Liver (tissue), 9 donors: ENCODE measurements around the gene RAP1B. TPM values are rescaled to one million over a fixed set of nuclear protein-coding genes. Genes with fewer than 3 reads are reported as not detected.

Experiments used
- DNase-seq: peaks from one replicate; pipeline ENCODE4 v3.0.0-alpha.2; 2017; ENCODE audit warnings: low spot score
- H3K27ac ChIP-seq, 2 donors: one replicate each; pipeline ENCODE4 v1.7.0; 2013; ENCODE audit warnings: inconsistent platforms in 2 of 2, low read length in 2 of 2, control low read depth in 1 of 2, low read depth in 1 of 2, mild to moderate bottlenecking in 1 of 2
- H3K27me3 ChIP-seq, 4 donors: one replicate each; pipeline versions ENCODE4 v1.6.1 to v1.7.0; 2013; ENCODE audit warnings: low read length in 3 of 4, inconsistent platforms in 1 of 4, mild to moderate bottlenecking in 1 of 4, moderate library complexity in 1 of 4; ENCODE audit not compliant: control insufficient read depth in 4 of 4, insufficient read depth in 4 of 4
- H3K36me3 ChIP-seq, 4 donors: one replicate each; pipeline versions ENCODE4 v1.6.1 to v1.7.0; 2013; ENCODE audit warnings: low read length in 3 of 4, mild to moderate bottlenecking in 3 of 4, low read depth in 1 of 4, moderate library complexity in 1 of 4; ENCODE audit not compliant: control insufficient read depth in 4 of 4, insufficient read depth in 3 of 4
- H3K4me1 ChIP-seq, 4 donors: one replicate each; pipeline versions ENCODE4 v1.6.1 to v1.7.0; 2013; ENCODE audit warnings: low read length in 3 of 4, mild to moderate bottlenecking in 3 of 4, moderate library complexity in 1 of 4; ENCODE audit not compliant: control insufficient read depth in 4 of 4, insufficient read depth in 4 of 4
- H3K4me3 ChIP-seq, 3 donors: one replicate each; pipeline versions ENCODE4 v1.6.1 to v1.7.0; 2013; ENCODE audit warnings: low read length in 3 of 3, control low read depth in 1 of 3, low read depth in 1 of 3, mild to moderate bottlenecking in 1 of 3
- H3K9ac ChIP-seq, 2 donors: one replicate each; pipeline ENCODE4 v1.7.0; 2013; ENCODE audit warnings: low read length in 2 of 2, mild to moderate bottlenecking in 2 of 2, moderate library complexity in 2 of 2, control low read depth in 1 of 2, low read depth in 1 of 2
- H3K9me3 ChIP-seq, 4 donors: one replicate each; pipeline versions ENCODE4 v1.6.1 to v1.7.0; 2013; ENCODE audit warnings: low read length in 3 of 4; ENCODE audit not compliant: control insufficient read depth in 4 of 4
- EGR1 ChIP-seq, 2 donors: IDR thresholded peaks; 2 replicates each; pipeline ENCODE4 v1.6.1; 2016 to 2018; ENCODE audit warnings: antibody characterized with exemption in 2 of 2, low read depth in 2 of 2
- FOXA1 ChIP-seq: IDR thresholded peaks from 2 replicates; pipeline ENCODE4 v1.6.1; 2016; ENCODE audit warnings: antibody characterized with exemption
- FOXA2 ChIP-seq: IDR thresholded peaks from 2 replicates; pipeline ENCODE4 v1.6.1; 2016; ENCODE audit warnings: antibody characterized with exemption
- GABPA ChIP-seq, 2 donors: IDR thresholded peaks in 1 of 2; conservative IDR thresholded peaks in 1 of 2; 2 replicates each; pipeline ENCODE4 v1.6.1; 2016; ENCODE audit warnings: antibody characterized with exemption in 2 of 2, mild to moderate bottlenecking in 1 of 2, moderate library complexity in 1 of 2
- HNF4A ChIP-seq, 2 donors: conservative IDR thresholded peaks; 2 replicates each; pipeline ENCODE4 v1.6.1; 2016; ENCODE audit warnings: antibody characterized with exemption in 2 of 2, mild to moderate bottlenecking in 2 of 2
- HNF4G ChIP-seq: IDR thresholded peaks from 2 replicates; pipeline ENCODE4 v1.6.1; 2016; ENCODE audit warnings: antibody characterized with exemption
- JUND ChIP-seq, 2 donors: IDR thresholded peaks; 2 replicates each; pipeline ENCODE4 v1.6.1; 2016; ENCODE audit warnings: antibody characterized with exemption in 2 of 2
- NR2F2 ChIP-seq: IDR thresholded peaks from 2 replicates; pipeline ENCODE4 v1.6.1; 2016; ENCODE audit warnings: antibody characterized with exemption
- RAD21 ChIP-seq, 2 donors: IDR thresholded peaks; 2 replicates each; pipeline ENCODE4 v1.6.1; 2016; ENCODE audit warnings: antibody characterized with exemption in 2 of 2, mild to moderate bottlenecking in 2 of 2
- RXRA ChIP-seq, 2 donors: IDR thresholded peaks; 2 replicates each; pipeline ENCODE4 v1.6.1; 2017 to 2018; ENCODE audit warnings: antibody characterized with exemption in 2 of 2, mild to moderate bottlenecking in 1 of 2
- SP1 ChIP-seq: IDR thresholded peaks from 2 replicates; pipeline ENCODE4 v1.6.1; 2018; ENCODE audit warnings: antibody characterized with exemption, mild to moderate bottlenecking
- TAF1 ChIP-seq: conservative IDR thresholded peaks from 2 replicates; pipeline ENCODE4 v1.6.1; 2016; ENCODE audit warnings: antibody characterized with exemption, mild to moderate bottlenecking
- YY1 ChIP-seq: IDR thresholded peaks from 2 replicates; pipeline ENCODE4 v1.6.1; 2016; ENCODE audit warnings: antibody characterized with exemption, mild to moderate bottlenecking
- WGBS: extraction: QIAGEN DNeasy Blood & Tissue Kit; methylation state at CpG from one replicate; pipeline ENCODE4 v1.1.7; 2013; 5-methylcytosine and 5-hydroxymethylcytosine counted together
- polyA plus RNA-seq, 2 donors: library from polyadenylated mRNA; stranded (reverse) in 1 of 2; unstranded in 1 of 2; fragments of 200-250 nt in 1 of 2; fragments of >200 nt in 1 of 2; fragmentation: Nextera tagmentation in 1 of 2; extraction: Ambion mirVana in 1 of 2; gene quantifications; one replicate each; pipeline versions ENCODE4 v1.2.1 to v1.2.3, GENCODE V29; 2013 to 2015
- total RNA-seq, 2 donors: library from RNA; depleted of rRNA; stranded (reverse); fragments of >200 nt; gene quantifications; one replicate each; pipeline ENCODE4 v1.2.3, GENCODE V29; 2014
- TF ChIP-seq, protein P1 (sequence below): fragments of 150-350 bp; IDR thresholded peaks from 2 replicates; pipeline ENCODE4 v1.5.1; 2017; ENCODE audit warnings: improper control_type of control experiment, low read depth, low read length; ENCODE audit not compliant: missing input control
- TF ChIP-seq, protein P2 (sequence below): IDR thresholded peaks from 2 replicates; pipeline ENCODE4 v1.6.1; 2016; ENCODE audit warnings: antibody characterized with exemption
- TF ChIP-seq, protein P3 (sequence below): IDR thresholded peaks from 2 replicates; pipeline ENCODE4 v1.6.1; 2016; ENCODE audit warnings: antibody characterized with exemption
- TF ChIP-seq, protein P4 (sequence below): IDR thresholded peaks from 2 replicates; pipeline ENCODE4 v1.6.1; 2016; ENCODE audit warnings: antibody characterized with exemption, mild to moderate bottlenecking
- TF ChIP-seq, protein P5 (sequence below): IDR thresholded peaks from 2 replicates; pipeline ENCODE4 v1.6.1; 2016; ENCODE audit warnings: antibody characterized with exemption
- donor health status: healthy.
- donor health status: healthy.
- donor health status: healthy.
- donor health status: healthy.
- donor health status: healthy.

RAP1B gene
- total and polyA plus RNA-seq, 4 donors, result 56.2 to 123 (median 72.4) TPM

DNA sequence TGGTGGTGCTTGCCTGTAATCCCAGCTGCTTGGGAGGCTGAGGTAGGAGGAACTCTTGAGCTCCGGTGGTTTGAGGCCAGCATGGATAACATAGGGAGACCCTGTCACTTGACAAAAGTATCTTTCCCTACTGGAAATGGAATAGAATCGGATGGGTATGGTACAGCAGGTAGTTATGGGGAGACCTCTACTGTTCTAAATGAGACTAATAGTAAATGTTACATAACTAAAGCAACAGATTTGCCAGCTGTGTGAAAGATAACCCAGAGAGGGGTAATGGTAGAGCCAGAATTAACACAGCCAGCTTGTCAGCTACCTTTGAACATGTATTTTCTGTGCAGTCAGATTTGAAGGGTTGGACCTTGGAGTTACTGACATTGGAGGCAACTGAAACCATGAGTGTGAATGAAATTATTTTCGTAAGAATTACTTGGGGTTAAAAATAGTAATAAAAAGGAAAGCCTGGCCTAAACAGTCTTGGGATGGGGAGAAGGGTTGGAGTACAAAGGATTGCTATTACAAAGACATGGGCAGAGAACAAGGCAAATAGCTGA, 54.4 kb downstream of the RAP1B start:
- Histone ChIP-seq H3K27ac (peak overlapping the region in 1 of 2 donors; percentile 50), H3K4me3 (no peak overlapping the region), H3K4me1 (peaks cover 0 to 17% (median 12%) of the 10 kb centered on the region in 4 donors), H3K9ac (no peak overlapping the region), H3K27me3 (no peaks in the 10 kb centered on the region), H3K36me3 (peaks cover 2 to 7% (median 4%) of the 10 kb centered on the region in 4 donors), H3K9me3 (no peaks in the 10 kb centered on the region)
- TF ChIP-seq, protein P1, sequence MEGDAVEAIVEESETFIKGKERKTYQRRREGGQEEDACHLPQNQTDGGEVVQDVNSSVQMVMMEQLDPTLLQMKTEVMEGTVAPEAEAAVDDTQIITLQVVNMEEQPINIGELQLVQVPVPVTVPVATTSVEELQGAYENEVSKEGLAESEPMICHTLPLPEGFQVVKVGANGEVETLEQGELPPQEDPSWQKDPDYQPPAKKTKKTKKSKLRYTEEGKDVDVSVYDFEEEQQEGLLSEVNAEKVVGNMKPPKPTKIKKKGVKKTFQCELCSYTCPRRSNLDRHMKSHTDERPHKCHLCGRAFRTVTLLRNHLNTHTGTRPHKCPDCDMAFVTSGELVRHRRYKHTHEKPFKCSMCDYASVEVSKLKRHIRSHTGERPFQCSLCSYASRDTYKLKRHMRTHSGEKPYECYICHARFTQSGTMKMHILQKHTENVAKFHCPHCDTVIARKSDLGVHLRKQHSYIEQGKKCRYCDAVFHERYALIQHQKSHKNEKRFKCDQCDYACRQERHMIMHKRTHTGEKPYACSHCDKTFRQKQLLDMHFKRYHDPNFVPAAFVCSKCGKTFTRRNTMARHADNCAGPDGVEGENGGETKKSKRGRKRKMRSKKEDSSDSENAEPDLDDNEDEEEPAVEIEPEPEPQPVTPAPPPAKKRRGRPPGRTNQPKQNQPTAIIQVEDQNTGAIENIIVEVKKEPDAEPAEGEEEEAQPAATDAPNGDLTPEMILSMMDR, result no peak
- TF ChIP-seq HNF4A (conservative IDR thresholded peaks at IDR 0.05) (peak; percentile 11 to 21), RXRA (IDR thresholded peaks at IDR 0.05) (peak in 1 of 2 donors; percentile 25), RAD21 (IDR thresholded peaks at IDR 0.05) (peak; percentile 58 to 76), JUND (IDR thresholded peaks at IDR 0.05) (no peak), FOXA2 (no peak)
- no peak for DNase-seq
- 61% methylated on average over 3 of the region's 3 CpGs for WGBS

DNA sequence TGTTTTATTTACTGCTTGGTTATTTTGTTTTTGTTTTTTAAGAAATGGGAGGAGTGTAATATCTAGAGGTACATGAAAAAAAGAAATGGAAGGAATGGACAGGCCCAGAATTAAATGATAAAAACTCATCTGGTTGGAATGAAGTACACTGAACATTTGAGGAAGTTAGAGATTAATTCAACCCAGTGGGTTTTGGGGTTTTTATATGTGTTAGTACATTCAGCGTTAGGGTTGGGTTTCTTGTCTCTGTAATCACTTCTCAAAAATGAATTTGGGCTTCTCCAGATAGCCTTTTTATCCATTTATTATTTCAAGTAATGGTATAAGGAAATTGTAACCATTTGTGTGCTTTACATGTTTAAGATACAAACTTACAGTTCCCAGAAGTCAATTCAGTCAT, 56.6 kb downstream of the RAP1B start:
- Histone ChIP-seq H3K9me3 (no peaks in the 10 kb centered on the region), H3K4me1 (peaks cover 0 to 17% (median 12%) of the 10 kb centered on the region in 4 donors), H3K4me3 (no peak overlapping the region), H3K9ac (no peak overlapping the region), H3K36me3 (peaks cover 0 to 4% (median 0%) of the 10 kb centered on the region in 4 donors), H3K27ac (no peak overlapping the region), H3K27me3 (no peaks in the 10 kb centered on the region)
- WGBS, result 85% methylated on average over 1 of the region's 1 CpG
- no peak for DNase-seq
- TF ChIP-seq, protein P2, sequence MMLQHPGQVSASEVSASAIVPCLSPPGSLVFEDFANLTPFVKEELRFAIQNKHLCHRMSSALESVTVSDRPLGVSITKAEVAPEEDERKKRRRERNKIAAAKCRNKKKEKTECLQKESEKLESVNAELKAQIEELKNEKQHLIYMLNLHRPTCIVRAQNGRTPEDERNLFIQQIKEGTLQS, result no peak
- no peak for TF ChIP-seq FOXA1
- no peak for TF ChIP-seq SP1
- TF ChIP-seq, protein P3, sequence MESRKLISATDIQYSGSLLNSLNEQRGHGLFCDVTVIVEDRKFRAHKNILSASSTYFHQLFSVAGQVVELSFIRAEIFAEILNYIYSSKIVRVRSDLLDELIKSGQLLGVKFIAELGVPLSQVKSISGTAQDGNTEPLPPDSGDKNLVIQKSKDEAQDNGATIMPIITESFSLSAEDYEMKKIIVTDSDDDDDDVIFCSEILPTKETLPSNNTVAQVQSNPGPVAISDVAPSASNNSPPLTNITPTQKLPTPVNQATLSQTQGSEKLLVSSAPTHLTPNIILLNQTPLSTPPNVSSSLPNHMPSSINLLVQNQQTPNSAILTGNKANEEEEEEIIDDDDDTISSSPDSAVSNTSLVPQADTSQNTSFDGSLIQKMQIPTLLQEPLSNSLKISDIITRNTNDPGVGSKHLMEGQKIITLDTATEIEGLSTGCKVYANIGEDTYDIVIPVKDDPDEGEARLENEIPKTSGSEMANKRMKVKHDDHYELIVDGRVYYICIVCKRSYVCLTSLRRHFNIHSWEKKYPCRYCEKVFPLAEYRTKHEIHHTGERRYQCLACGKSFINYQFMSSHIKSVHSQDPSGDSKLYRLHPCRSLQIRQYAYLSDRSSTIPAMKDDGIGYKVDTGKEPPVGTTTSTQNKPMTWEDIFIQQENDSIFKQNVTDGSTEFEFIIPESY, result no peak
- TF ChIP-seq JUND (IDR thresholded peaks at IDR 0.05), result no peak
- TF ChIP-seq, protein P4, sequence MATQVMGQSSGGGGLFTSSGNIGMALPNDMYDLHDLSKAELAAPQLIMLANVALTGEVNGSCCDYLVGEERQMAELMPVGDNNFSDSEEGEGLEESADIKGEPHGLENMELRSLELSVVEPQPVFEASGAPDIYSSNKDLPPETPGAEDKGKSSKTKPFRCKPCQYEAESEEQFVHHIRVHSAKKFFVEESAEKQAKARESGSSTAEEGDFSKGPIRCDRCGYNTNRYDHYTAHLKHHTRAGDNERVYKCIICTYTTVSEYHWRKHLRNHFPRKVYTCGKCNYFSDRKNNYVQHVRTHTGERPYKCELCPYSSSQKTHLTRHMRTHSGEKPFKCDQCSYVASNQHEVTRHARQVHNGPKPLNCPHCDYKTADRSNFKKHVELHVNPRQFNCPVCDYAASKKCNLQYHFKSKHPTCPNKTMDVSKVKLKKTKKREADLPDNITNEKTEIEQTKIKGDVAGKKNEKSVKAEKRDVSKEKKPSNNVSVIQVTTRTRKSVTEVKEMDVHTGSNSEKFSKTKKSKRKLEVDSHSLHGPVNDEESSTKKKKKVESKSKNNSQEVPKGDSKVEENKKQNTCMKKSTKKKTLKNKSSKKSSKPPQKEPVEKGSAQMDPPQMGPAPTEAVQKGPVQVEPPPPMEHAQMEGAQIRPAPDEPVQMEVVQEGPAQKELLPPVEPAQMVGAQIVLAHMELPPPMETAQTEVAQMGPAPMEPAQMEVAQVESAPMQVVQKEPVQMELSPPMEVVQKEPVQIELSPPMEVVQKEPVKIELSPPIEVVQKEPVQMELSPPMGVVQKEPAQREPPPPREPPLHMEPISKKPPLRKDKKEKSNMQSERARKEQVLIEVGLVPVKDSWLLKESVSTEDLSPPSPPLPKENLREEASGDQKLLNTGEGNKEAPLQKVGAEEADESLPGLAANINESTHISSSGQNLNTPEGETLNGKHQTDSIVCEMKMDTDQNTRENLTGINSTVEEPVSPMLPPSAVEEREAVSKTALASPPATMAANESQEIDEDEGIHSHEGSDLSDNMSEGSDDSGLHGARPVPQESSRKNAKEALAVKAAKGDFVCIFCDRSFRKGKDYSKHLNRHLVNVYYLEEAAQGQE, result no peak
- TF ChIP-seq RXRA (IDR thresholded peaks at IDR 0.05), result no peak
- TF ChIP-seq, protein P5, sequence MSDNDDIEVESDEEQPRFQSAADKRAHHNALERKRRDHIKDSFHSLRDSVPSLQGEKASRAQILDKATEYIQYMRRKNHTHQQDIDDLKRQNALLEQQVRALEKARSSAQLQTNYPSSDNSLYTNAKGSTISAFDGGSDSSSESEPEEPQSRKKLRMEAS, result no peak
- no peak for TF ChIP-seq FOXA2
- no peak for TF ChIP-seq RAD21 (IDR thresholded peaks at IDR 0.05)
- TF ChIP-seq GABPA (IDR thresholded peaks at IDR 0.05 in 1 of 2, conservative IDR thresholded peaks at IDR 0.05 in 1 of 2), result no peak
- no peak for TF ChIP-seq EGR1 (IDR thresholded peaks at IDR 0.05; ENCODE audit: low read depth in 2 of 2)
- TF ChIP-seq YY1, result no peak
- no peak for TF ChIP-seq NR2F2
- TF ChIP-seq TAF1, result no peak
- no peak for TF ChIP-seq HNF4A (conservative IDR thresholded peaks at IDR 0.05)
- no peak for TF ChIP-seq HNF4G
- TF ChIP-seq, protein P1, result no peak
